ENCODE results near the gene ATF3.

The ATF3 gene

DNA sequence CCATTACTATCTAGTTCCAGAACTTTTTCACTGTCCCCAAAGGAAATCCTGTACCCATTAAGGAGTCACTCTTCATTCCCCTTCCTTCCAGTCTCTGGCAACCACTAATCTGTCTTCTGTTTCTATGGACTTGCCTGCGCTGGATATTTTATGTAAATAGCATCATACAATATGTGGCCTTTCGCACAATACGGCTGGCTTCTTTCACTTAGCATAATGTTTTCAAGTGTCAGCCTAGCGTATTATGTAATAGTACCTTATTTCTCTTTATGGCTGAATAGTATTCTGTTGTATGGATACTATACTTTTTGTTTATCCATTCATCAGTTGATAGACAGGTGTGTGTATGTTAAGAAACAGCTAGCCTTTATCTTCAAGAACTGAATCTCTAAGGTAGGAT lies 14.3 kb downstream of the ATF3 start:
- Histone ChIP-seq H3K4me3 (ENCODE audit: low read depth, low read length) (no peak overlapping the region), H3K9me3 (ENCODE audit: control insufficient read depth, insufficient read depth, low read depth, low read length) (no peaks in the 10 kb centered on the region), H3K4me1 (ENCODE audit: control insufficient read depth, insufficient read depth, low read length) (no peaks in the 10 kb centered on the region), H3K27ac (ENCODE audit: extremely low read depth, low read depth, low read length) (no peak overlapping the region), H3K36me3 (ENCODE audit: control insufficient read depth in 2 of 2, insufficient read depth in 1 of 2, low read length in 2 of 2) (peaks cover 7 to 38% of the 10 kb centered on the region in 2 experiments)
- TF ChIP-seq ZBTB8A (tag by site-specific recombination; IDR thresholded peaks at IDR 0.05): no peak
- TF ChIP-seq ZNF146 (tag by site-specific recombination; IDR thresholded peaks at IDR 0.05): 0 out of 2 replicates have a peak, but pooled peaks have one; percentile 16
- ChIA-PET CTCF (interaction anchor here (0.6 to 1.7 kb wide), 4 partner anchors 42 to 146 kb away, joined by 3 to 5 read pairs (median 4); no protein-coding TSS in a partner anchor), POLR2A (interaction anchor here (1.0 to 3.0 kb wide), 3 partner anchors 9 to 14 kb away, joined by 3 to 19 read pairs (median 4); partner anchors contain the start of gene ATF3)

DNA sequence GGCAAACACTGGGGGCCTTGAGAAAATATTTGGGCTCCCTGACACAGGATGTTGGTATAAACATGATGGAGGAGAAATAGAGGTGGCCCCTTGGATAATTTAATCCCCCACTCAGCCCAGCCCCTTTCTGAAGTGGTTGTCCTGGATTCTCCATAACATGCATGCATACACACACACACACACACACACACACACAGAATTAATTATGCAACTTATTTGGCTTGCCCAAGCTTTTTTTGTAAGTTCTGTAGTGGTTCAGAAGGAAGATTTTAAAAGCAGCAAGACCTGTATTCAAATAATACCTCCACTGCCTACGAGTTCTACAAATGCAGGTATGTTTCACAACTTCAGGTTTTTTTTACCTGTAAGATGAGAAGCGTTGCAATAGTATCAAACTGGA lies 15.0 kb downstream of the ATF3 start:
- Histone ChIP-seq H3K9me3 (ENCODE audit: control insufficient read depth, insufficient read depth, low read depth, low read length) (no peaks in the 10 kb centered on the region), H3K36me3 (ENCODE audit: control insufficient read depth in 2 of 2, insufficient read depth in 1 of 2, low read length in 2 of 2) (peaks cover 3 to 31% of the 10 kb centered on the region in 2 experiments; a peak in 2 of 3 replicates), H3K27ac (ENCODE audit: extremely low read depth, low read depth, low read length) (no peak overlapping the region), H3K4me1 (ENCODE audit: control insufficient read depth, insufficient read depth, low read length) (no peaks in the 10 kb centered on the region), H3K4me3 (ENCODE audit: low read depth, low read length) (no peak overlapping the region)
- TF ChIP-seq, protein P1, sequence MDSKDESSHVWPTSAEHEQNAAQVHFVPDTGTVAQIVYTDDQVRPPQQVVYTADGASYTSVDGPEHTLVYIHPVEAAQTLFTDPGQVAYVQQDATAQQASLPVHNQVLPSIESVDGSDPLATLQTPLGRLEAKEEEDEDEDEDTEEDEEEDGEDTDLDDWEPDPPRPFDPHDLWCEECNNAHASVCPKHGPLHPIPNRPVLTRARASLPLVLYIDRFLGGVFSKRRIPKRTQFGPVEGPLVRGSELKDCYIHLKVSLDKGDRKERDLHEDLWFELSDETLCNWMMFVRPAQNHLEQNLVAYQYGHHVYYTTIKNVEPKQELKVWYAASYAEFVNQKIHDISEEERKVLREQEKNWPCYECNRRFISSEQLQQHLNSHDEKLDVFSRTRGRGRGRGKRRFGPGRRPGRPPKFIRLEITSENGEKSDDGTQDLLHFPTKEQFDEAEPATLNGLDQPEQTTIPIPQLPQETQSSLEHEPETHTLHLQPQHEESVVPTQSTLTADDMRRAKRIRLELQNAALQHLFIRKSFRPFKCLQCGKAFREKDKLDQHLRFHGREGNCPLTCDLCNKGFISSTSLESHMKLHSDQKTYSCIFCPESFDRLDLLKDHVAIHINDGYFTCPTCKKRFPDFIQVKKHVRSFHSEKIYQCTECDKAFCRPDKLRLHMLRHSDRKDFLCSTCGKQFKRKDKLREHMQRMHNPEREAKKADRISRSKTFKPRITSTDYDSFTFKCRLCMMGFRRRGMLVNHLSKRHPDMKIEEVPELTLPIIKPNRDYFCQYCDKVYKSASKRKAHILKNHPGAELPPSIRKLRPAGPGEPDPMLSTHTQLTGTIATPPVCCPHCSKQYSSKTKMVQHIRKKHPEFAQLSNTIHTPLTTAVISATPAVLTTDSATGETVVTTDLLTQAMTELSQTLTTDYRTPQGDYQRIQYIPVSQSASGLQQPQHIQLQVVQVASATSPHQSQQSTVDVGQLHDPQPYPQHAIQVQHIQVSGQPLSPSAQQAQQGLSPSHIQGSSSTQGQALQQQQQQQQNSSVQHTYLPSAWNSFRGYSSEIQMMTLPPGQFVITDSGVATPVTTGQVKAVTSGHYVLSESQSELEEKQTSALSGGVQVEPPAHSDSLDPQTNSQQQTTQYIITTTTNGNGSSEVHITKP (tag by site-specific recombination; IDR thresholded peaks at IDR 0.05): no peak
- TF ChIP-seq, protein P2, sequence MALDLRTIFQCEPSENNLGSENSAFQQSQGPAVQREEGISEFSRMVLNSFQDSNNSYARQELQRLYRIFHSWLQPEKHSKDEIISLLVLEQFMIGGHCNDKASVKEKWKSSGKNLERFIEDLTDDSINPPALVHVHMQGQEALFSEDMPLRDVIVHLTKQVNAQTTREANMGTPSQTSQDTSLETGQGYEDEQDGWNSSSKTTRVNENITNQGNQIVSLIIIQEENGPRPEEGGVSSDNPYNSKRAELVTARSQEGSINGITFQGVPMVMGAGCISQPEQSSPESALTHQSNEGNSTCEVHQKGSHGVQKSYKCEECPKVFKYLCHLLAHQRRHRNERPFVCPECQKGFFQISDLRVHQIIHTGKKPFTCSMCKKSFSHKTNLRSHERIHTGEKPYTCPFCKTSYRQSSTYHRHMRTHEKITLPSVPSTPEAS (tag by site-specific recombination; IDR thresholded peaks at IDR 0.05): 0 out of 2 replicates have a peak, but pooled peaks have one; percentile 57
- TF ChIP-seq ZNF174 (tag by site-specific recombination; IDR thresholded peaks at IDR 0.05) (no peak), ZNF548 (tag by site-specific recombination; IDR thresholded peaks at IDR 0.05) (no peak), ZNF266 (tag by site-specific recombination; IDR thresholded peaks at IDR 0.05; ENCODE audit: low read depth) (no peak)
- TF ChIP-seq, protein P3, sequence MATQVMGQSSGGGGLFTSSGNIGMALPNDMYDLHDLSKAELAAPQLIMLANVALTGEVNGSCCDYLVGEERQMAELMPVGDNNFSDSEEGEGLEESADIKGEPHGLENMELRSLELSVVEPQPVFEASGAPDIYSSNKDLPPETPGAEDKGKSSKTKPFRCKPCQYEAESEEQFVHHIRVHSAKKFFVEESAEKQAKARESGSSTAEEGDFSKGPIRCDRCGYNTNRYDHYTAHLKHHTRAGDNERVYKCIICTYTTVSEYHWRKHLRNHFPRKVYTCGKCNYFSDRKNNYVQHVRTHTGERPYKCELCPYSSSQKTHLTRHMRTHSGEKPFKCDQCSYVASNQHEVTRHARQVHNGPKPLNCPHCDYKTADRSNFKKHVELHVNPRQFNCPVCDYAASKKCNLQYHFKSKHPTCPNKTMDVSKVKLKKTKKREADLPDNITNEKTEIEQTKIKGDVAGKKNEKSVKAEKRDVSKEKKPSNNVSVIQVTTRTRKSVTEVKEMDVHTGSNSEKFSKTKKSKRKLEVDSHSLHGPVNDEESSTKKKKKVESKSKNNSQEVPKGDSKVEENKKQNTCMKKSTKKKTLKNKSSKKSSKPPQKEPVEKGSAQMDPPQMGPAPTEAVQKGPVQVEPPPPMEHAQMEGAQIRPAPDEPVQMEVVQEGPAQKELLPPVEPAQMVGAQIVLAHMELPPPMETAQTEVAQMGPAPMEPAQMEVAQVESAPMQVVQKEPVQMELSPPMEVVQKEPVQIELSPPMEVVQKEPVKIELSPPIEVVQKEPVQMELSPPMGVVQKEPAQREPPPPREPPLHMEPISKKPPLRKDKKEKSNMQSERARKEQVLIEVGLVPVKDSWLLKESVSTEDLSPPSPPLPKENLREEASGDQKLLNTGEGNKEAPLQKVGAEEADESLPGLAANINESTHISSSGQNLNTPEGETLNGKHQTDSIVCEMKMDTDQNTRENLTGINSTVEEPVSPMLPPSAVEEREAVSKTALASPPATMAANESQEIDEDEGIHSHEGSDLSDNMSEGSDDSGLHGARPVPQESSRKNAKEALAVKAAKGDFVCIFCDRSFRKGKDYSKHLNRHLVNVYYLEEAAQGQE (tag by site-specific recombination; IDR thresholded peaks at IDR 0.05): no peak
- TF ChIP-seq, protein P4, sequence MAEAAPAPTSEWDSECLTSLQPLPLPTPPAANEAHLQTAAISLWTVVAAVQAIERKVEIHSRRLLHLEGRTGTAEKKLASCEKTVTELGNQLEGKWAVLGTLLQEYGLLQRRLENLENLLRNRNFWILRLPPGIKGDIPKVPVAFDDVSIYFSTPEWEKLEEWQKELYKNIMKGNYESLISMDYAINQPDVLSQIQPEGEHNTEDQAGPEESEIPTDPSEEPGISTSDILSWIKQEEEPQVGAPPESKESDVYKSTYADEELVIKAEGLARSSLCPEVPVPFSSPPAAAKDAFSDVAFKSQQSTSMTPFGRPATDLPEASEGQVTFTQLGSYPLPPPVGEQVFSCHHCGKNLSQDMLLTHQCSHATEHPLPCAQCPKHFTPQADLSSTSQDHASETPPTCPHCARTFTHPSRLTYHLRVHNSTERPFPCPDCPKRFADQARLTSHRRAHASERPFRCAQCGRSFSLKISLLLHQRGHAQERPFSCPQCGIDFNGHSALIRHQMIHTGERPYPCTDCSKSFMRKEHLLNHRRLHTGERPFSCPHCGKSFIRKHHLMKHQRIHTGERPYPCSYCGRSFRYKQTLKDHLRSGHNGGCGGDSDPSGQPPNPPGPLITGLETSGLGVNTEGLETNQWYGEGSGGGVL (tag by site-specific recombination; IDR thresholded peaks at IDR 0.05): no peak
- TF ChIP-seq, protein P5, sequence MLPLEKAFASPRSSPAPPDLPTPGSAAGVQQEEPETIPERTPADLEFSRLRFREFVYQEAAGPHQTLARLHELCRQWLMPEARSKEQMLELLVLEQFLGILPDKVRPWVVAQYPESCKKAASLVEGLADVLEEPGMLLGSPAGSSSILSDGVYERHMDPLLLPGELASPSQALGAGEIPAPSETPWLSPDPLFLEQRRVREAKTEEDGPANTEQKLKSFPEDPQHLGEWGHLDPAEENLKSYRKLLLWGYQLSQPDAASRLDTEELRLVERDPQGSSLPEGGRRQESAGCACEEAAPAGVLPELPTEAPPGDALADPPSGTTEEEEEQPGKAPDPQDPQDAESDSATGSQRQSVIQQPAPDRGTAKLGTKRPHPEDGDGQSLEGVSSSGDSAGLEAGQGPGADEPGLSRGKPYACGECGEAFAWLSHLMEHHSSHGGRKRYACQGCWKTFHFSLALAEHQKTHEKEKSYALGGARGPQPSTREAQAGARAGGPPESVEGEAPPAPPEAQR (tag by site-specific recombination; IDR thresholded peaks at IDR 0.05): no peak
- POLR2A ChIA-PET: interaction anchor here (3.0 kb wide), 1 partner anchor 15 kb away, joined by 19 read pairs; the partner anchor contains the start of gene ATF3
- CTCF ChIA-PET: interaction anchor here (0.6 to 1.7 kb wide), 3 partner anchors 78 to 147 kb away, joined by 3 to 5 read pairs (median 4); no protein-coding TSS in a partner anchor

Data from HEK293 (cell line).